DND-41 (cell line): ENCODE data around the gene ARHGAP4.

ENCODE experiments used
- CTCF ChIP-seq: IDR thresholded peaks from 2 replicates; pipeline ENCODE4 v1.5.1; 2012; ENCODE audit warnings: borderline replicate concordance, low read length, moderate library complexity, mild to moderate bottlenecking; ENCODE audit not compliant: poor library complexity, severe bottlenecking; ENCODE audit errors: extremely low read depth
- EZH2 ChIP-seq: IDR thresholded peaks from 3 replicates; pipeline ENCODE4 v1.6.1; 2012; ENCODE audit warnings: borderline replicate concordance, low read depth, mild to moderate bottlenecking, moderate library complexity, low read length, inconsistent platforms; ENCODE audit not compliant: severe bottlenecking

DNA sequence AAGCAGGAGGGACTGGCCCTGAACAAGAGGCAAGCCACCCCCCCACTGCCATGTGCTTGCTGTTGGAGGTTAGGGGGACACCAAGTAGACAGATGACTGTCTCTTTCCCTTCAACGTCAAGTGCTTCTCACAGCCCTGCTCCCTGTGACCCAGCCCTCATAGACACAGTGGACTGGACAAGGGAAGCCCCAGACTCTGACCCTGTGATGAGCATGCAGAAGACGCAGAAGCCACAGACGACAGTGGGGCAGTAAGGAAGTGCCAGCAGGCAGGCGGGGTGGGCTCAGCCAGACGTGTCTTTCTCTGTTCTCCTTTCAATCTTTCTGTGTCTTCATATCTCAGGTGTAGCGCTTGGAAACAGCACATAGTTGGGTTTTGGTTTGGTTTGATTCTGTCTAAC lies 37.7 kb downstream of the ARHGAP4 start:
- TF ChIP-seq CTCF (no peak), EZH2 (no peak)
